ENCODE measurements around the gene KLK1. TPM values are rescaled to one million over a fixed set of nuclear protein-coding genes. Genes with fewer than 3 reads are reported as not detected.

The KLK1 gene
- total and polyA plus RNA-seq, 10 of the 15 experiments (the other 5 are each of a cell fraction or from before 2014, with no cell fraction given), result 3.4 to 27.5 (median 20.2) TPM

DNA sequence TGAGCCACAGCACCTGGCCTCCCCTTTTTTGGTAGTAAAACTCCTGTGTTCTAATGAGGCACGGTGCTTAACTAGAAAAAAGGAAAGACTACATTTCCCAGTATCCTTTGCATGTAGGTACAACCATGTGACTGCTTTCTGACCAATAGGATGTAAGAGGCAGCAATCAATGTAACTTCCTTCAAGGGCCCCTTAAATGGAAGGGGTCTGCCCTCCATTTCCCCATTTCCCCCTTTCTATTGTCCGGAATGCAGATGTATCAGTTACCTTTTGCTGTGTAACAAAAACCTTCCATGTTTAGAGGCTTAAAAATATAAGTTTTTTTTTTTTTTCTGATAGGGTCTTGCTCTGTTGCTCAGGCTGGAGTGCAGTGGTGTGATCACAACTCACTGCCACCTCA, 51.1 kb downstream of the KLK1 start:
- no peaks in the 10 kb centered on the region for H4K20me1 ChIP-seq (ENCODE audit: control insufficient read depth, insufficient read depth)
- no peaks in the 10 kb centered on the region for H3K79me2 ChIP-seq (ENCODE audit: control insufficient read depth, insufficient read depth, low read length)
- H3K36me3 ChIP-seq (ENCODE audit: control insufficient read depth in 2 of 2, insufficient read depth in 2 of 2, low read length in 1 of 2), result no peaks in the 10 kb centered on the region
- SMC1A ChIA-PET (ENCODE audit: uncharacterized antibody, unreplicated experiment), result no interaction called here
- H3K9me3 ChIP-seq (replicated peaks; ENCODE audit: control insufficient read depth, insufficient read depth, low read length), result no peaks in the 10 kb centered on the region
- DNase-seq (ENCODE audit: low read depth, low spot score), result no peak
- in situ Hi-C loops (cut with MboI), result no loop called here
- H3K4me1 ChIP-seq (ENCODE audit: control insufficient read depth, insufficient read depth, low read length), result no peaks in the 10 kb centered on the region
- peak; percentile 41 for FAIRE-seq
- H3K9ac ChIP-seq (ENCODE audit: control insufficient read depth, insufficient read depth, low read length), result no peak overlapping the region
- H3K27me3 ChIP-seq (replicated peaks in 1 of 2; ENCODE audit: control insufficient read depth in 2 of 2, insufficient read depth in 2 of 2, low read length in 1 of 2), result peaks cover under 1% of the 10 kb centered on the region in 2 experiments; a peak in 3 of 4 replicates
- H2AFZ ChIP-seq (ENCODE audit: control insufficient read depth, low read depth, low read length), result no peak overlapping the region
- H3K27ac ChIP-seq (ENCODE audit: control insufficient read depth, insufficient read depth), result no peak overlapping the region
- no peak overlapping the region for H3K4me2 ChIP-seq (ENCODE audit: control insufficient read depth, insufficient read depth)
- ATAC-seq, result peak; percentile 45; the same call in 1 of the 3 replicates
- intact Hi-C loops (cut with micrococcal nuclease; ENCODE audit: unreplicated experiment), result no loop called here
- RAD21 ChIA-PET (ENCODE audit: unreplicated experiment), result no interaction called here
- H3K4me3 ChIP-seq, result no peak overlapping the region
- CTCF ChIA-PET, result interaction anchor here (1.4 kb wide), 1 partner anchor 216 kb away, joined by 3 read pairs; no protein-coding TSS in a partner anchor
- 0% methylated on average over 2 of the region's 2 CpGs for WGBS (ENCODE audit: insufficient coverage, insufficient replicate concordance, low lambda C conversion rate, missing lambda C conversion rate)
- BruUV-seq (replicated peaks), result no TSS peak
- POLR2A ChIA-PET, result no interaction called here
- TF ChIP-seq, protein P1, sequence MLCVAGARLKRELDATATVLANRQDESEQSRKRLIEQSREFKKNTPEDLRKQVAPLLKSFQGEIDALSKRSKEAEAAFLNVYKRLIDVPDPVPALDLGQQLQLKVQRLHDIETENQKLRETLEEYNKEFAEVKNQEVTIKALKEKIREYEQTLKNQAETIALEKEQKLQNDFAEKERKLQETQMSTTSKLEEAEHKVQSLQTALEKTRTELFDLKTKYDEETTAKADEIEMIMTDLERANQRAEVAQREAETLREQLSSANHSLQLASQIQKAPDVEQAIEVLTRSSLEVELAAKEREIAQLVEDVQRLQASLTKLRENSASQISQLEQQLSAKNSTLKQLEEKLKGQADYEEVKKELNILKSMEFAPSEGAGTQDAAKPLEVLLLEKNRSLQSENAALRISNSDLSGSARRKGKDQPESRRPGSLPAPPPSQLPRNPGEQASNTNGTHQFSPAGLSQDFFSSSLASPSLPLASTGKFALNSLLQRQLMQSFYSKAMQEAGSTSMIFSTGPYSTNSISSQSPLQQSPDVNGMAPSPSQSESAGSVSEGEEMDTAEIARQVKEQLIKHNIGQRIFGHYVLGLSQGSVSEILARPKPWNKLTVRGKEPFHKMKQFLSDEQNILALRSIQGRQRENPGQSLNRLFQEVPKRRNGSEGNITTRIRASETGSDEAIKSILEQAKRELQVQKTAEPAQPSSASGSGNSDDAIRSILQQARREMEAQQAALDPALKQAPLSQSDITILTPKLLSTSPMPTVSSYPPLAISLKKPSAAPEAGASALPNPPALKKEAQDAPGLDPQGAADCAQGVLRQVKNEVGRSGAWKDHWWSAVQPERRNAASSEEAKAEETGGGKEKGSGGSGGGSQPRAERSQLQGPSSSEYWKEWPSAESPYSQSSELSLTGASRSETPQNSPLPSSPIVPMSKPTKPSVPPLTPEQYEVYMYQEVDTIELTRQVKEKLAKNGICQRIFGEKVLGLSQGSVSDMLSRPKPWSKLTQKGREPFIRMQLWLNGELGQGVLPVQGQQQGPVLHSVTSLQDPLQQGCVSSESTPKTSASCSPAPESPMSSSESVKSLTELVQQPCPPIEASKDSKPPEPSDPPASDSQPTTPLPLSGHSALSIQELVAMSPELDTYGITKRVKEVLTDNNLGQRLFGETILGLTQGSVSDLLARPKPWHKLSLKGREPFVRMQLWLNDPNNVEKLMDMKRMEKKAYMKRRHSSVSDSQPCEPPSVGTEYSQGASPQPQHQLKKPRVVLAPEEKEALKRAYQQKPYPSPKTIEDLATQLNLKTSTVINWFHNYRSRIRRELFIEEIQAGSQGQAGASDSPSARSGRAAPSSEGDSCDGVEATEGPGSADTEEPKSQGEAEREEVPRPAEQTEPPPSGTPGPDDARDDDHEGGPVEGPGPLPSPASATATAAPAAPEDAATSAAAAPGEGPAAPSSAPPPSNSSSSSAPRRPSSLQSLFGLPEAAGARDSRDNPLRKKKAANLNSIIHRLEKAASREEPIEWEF (IDR thresholded peaks at IDR 0.05; ENCODE audit: insufficient replicate concordance, low read depth, low read length), result no peak
- TF ChIP-seq, protein P2, sequence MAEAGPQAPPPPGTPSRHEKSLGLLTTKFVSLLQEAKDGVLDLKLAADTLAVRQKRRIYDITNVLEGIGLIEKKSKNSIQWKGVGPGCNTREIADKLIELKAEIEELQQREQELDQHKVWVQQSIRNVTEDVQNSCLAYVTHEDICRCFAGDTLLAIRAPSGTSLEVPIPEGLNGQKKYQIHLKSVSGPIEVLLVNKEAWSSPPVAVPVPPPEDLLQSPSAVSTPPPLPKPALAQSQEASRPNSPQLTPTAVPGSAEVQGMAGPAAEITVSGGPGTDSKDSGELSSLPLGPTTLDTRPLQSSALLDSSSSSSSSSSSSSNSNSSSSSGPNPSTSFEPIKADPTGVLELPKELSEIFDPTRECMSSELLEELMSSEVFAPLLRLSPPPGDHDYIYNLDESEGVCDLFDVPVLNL (IDR thresholded peaks at IDR 0.05; ENCODE audit: low read depth, low read length), result no peak
- TF ChIP-seq ESRRA (IDR thresholded peaks at IDR 0.05; ENCODE audit: low read length) (no peak), WRNIP1 (IDR thresholded peaks at IDR 0.05; ENCODE audit: borderline replicate concordance, low read depth, low read length) (no peak), MYB (IDR thresholded peaks at IDR 0.05; ENCODE audit: borderline replicate concordance, low read depth, low read length) (no peak), SIX5 (IDR thresholded peaks at IDR 0.05; ENCODE audit: low read depth, low read length, severe bottlenecking) (peak; percentile 65), NFYB (IDR thresholded peaks at IDR 0.05; ENCODE audit: insufficient read depth, low read depth, low read length) (peak; percentile 97), KDM1A (IDR thresholded peaks at IDR 0.05; ENCODE audit: borderline replicate concordance) (no peak), HCFC1 (IDR thresholded peaks at IDR 0.05; ENCODE audit: low read length) (peak; percentile 63), POLR2AphosphoS2 (IDR thresholded peaks at IDR 0.05; ENCODE audit: low read depth, low read length) (no peak)
- TF ChIP-seq, protein P3, sequence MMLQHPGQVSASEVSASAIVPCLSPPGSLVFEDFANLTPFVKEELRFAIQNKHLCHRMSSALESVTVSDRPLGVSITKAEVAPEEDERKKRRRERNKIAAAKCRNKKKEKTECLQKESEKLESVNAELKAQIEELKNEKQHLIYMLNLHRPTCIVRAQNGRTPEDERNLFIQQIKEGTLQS (IDR thresholded peaks at IDR 0.05; ENCODE audit: borderline replicate concordance, extremely low read depth, low read depth, low read length), result peak; percentile 6; the same call in 1 of the 2 replicates
- TF ChIP-seq, protein P4, sequence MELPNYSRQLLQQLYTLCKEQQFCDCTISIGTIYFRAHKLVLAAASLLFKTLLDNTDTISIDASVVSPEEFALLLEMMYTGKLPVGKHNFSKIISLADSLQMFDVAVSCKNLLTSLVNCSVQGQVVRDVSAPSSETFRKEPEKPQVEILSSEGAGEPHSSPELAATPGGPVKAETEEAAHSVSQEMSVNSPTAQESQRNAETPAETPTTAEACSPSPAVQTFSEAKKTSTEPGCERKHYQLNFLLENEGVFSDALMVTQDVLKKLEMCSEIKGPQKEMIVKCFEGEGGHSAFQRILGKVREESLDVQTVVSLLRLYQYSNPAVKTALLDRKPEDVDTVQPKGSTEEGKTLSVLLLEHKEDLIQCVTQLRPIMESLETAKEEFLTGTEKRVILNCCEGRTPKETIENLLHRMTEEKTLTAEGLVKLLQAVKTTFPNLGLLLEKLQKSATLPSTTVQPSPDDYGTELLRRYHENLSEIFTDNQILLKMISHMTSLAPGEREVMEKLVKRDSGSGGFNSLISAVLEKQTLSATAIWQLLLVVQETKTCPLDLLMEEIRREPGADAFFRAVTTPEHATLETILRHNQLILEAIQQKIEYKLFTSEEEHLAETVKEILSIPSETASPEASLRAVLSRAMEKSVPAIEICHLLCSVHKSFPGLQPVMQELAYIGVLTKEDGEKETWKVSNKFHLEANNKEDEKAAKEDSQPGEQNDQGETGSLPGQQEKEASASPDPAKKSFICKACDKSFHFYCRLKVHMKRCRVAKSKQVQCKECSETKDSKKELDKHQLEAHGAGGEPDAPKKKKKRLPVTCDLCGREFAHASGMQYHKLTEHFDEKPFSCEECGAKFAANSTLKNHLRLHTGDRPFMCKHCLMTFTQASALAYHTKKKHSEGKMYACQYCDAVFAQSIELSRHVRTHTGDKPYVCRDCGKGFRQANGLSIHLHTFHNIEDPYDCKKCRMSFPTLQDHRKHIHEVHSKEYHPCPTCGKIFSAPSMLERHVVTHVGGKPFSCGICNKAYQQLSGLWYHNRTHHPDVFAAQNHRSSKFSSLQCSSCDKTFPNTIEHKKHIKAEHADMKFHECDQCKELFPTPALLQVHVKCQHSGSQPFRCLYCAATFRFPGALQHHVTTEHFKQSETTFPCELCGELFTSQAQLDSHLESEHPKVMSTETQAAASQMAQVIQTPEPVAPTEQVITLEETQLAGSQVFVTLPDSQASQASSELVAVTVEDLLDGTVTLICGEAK (IDR thresholded peaks at IDR 0.05; ENCODE audit: borderline replicate concordance), result no peak
